ENCODE data around the gene PAX8. TPM values are rescaled to one million over a fixed set of nuclear protein-coding genes. Genes with fewer than 3 reads are reported as not detected.

PAX8 gene
- total RNA-seq, 1 donor from 2014 or later = 2.9 TPM

DNA sequence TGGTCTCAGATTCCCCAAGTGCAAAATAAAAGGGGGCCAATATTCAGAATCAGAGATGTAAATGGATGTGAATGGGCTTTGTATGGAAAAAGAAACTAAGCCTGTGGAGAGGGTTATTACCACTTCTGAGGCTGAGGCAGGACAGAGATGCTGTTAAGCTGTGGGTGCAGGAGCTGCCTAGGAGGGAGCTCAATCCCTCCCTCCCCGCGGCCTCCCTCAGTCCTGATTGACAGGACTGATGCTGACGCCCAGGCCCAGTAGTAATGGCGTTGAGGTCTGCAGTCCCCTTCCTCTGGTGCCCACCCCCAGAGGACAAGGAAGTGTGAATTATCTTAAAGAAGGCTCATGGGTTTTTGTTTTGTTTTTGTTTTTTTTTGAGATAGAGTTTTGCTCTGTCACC is 64.6 kb downstream of the PAX8 start:
- Mint-ChIP-seq H3K27ac (no peak overlapping the region), H3K9me3 (peaks cover 12% of the 10 kb centered on the region), H3K36me3 (peaks cover 5% of the 10 kb centered on the region), H3K4me1 (peaks cover 73% of the 10 kb centered on the region), H3K27me3 (ENCODE audit: insufficient read depth, low read depth) (peaks cover 15% of the 10 kb centered on the region), H3K4me3 (no peak overlapping the region)
- peaks cover 15% of the 10 kb centered on the region for H3K4me1 ChIP-seq
- no peak overlapping the region for H3K9ac ChIP-seq
- H3K36me3 ChIP-seq = no peaks in the 10 kb centered on the region
- no peaks in the 10 kb centered on the region for H3F3A ChIP-seq (ENCODE audit: low read depth)
- H4K20me1 ChIP-seq (ENCODE audit: low read depth) = no peaks in the 10 kb centered on the region
- no peak overlapping the region for H3K27ac ChIP-seq
- no peaks in the 10 kb centered on the region for H3K79me2 ChIP-seq (ENCODE audit: low read depth)
- H3K4me3 ChIP-seq = no peak overlapping the region
- TF ChIP-seq EZH2phosphoT487 (IDR thresholded peaks at IDR 0.05) = no peak
- no peak for TF ChIP-seq EZH2 (IDR thresholded peaks at IDR 0.05)
- TF ChIP-seq, protein P1, sequence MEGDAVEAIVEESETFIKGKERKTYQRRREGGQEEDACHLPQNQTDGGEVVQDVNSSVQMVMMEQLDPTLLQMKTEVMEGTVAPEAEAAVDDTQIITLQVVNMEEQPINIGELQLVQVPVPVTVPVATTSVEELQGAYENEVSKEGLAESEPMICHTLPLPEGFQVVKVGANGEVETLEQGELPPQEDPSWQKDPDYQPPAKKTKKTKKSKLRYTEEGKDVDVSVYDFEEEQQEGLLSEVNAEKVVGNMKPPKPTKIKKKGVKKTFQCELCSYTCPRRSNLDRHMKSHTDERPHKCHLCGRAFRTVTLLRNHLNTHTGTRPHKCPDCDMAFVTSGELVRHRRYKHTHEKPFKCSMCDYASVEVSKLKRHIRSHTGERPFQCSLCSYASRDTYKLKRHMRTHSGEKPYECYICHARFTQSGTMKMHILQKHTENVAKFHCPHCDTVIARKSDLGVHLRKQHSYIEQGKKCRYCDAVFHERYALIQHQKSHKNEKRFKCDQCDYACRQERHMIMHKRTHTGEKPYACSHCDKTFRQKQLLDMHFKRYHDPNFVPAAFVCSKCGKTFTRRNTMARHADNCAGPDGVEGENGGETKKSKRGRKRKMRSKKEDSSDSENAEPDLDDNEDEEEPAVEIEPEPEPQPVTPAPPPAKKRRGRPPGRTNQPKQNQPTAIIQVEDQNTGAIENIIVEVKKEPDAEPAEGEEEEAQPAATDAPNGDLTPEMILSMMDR (IDR thresholded peaks at IDR 0.05) = no peak
- no peak for DNase-seq (ENCODE audit: low spot score)
- H3K27me3 ChIP-seq = no peaks in the 10 kb centered on the region
- no peak overlapping the region for H3K4me2 ChIP-seq
- H3K9me3 ChIP-seq (ENCODE audit: low read depth) = no peaks in the 10 kb centered on the region
- no peak overlapping the region for H2AFZ ChIP-seq (replicated peaks)

DNA sequence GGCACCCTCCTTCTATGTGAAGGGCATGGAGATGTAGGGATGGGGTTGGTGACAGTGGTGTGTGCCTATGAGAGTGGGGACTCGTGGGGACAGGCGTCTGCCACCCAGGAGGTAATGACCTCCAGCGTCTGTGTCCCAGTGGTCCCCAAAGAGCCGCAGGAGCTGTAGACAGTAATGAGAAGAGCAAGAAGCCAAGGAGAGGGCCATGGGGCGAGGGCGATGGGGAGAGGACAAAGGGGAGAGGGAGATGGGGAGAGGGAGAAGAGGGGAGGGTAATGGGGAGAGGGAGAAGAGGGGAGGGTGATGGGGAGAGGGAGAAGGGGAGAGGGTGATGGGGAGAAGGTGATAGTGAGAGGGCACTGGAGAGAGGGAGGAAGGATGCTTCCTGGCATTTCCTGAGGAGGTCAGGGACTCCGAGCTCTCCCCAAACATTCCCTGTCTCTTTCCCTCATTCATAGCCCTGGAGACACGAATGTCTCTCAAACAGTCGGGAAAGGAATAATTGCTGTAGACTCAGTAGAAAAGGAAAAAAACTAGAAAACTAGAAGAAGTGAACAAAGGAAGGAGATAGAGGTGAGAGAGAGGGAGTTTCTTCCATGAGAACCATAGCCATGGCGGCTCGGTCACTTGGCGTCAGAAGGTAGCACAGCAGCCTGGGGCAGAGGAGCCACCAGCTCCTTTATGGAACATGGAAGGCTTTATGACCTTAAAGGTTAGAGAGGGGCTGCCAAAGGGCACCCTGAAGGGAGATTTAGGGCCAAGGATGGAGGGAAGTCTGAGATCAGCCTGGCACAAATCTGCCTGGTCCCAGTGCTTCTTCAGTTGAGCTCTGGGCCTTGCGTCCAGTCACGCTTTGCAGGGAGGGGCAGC is 65.4 kb downstream of the PAX8 start:
- no peaks in the 10 kb centered on the region for H3K9me3 ChIP-seq (ENCODE audit: low read depth)
- H3F3A ChIP-seq (ENCODE audit: low read depth) = no peaks in the 10 kb centered on the region
- H3K4me2 ChIP-seq = no peak overlapping the region
- H3K4me1 ChIP-seq = peaks cover 15% of the 10 kb centered on the region
- no peaks in the 10 kb centered on the region for H3K27me3 ChIP-seq
- no peak overlapping the region for H2AFZ ChIP-seq (replicated peaks)
- Mint-ChIP-seq H3K27ac (peak overlapping the region; percentile 58), H3K9me3 (peaks cover 12% of the 10 kb centered on the region), H3K4me3 (peak overlapping the region; percentile 49), H3K4me1 (peaks cover 66% of the 10 kb centered on the region), H3K27me3 (ENCODE audit: insufficient read depth, low read depth) (peaks cover 15% of the 10 kb centered on the region), H3K36me3 (peaks cover 5% of the 10 kb centered on the region)
- DNase-seq (ENCODE audit: low spot score) = no peak
- H3K9ac ChIP-seq = no peak overlapping the region
- no peaks in the 10 kb centered on the region for H4K20me1 ChIP-seq (ENCODE audit: low read depth)
- H3K4me3 ChIP-seq = no peak overlapping the region
- H3K79me2 ChIP-seq (ENCODE audit: low read depth) = no peaks in the 10 kb centered on the region
- H3K27ac ChIP-seq = no peak overlapping the region
- no peaks in the 10 kb centered on the region for H3K36me3 ChIP-seq
- TF ChIP-seq EZH2phosphoT487 (IDR thresholded peaks at IDR 0.05) (no peak), EZH2 (IDR thresholded peaks at IDR 0.05) (no peak)
- TF ChIP-seq, protein P1 (IDR thresholded peaks at IDR 0.05) = no peak

DNA sequence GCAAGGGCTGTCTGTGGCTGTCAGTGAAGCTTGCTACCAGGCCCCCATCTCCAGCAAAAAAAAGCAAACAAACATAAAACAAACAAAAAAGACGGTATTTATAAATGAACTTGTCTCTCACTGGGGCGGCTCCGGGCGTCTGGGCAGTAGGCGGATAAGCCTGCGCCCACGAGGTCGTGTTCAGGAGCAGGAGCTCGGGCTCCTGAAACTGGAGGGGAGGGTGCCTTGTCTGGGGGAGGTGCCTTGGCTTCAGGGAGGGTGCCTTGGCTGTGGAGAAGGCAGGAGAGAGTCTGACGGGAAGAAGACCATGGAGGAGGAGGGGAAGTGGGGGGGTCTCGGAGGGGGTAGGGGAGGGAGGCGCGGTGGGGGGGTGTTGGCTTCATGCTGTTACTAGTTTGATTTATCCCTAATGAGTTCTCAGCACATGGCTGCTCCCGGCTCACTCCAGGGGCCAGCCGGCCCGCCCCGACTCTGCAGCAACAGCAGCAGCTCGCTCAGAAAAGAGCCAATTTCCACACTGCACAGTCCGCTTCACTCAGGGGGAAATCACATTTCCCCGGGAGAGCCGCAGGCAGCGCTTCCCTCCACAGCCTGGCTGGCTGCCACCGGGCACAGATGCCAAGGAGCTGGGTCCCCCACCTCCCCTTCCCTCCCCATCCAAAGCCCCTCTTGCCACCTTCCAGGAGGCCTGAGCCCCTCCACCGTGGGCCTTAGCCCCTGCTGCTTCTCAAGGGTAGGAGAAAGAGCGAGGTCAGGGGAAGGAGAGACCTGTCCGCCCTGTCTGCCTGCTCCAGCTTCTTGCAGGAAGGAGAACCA is 66.3 kb downstream of the PAX8 start:
- Histone ChIP-seq H2AFZ (replicated peaks) (no peak overlapping the region), H3K36me3 (no peaks in the 10 kb centered on the region), H3K79me2 (ENCODE audit: low read depth) (no peaks in the 10 kb centered on the region), H3K27me3 (no peaks in the 10 kb centered on the region), H3F3A (ENCODE audit: low read depth) (no peaks in the 10 kb centered on the region), H3K4me1 (peaks cover 11% of the 10 kb centered on the region), H3K4me2 (no peak overlapping the region), H3K9ac (no peak overlapping the region), H4K20me1 (ENCODE audit: low read depth) (no peaks in the 10 kb centered on the region), H3K27ac (no peak overlapping the region), H3K9me3 (ENCODE audit: low read depth) (no peaks in the 10 kb centered on the region), H3K4me3 (no peak overlapping the region)
- Mint-ChIP-seq H3K27me3 (ENCODE audit: insufficient read depth, low read depth) (peaks cover 14% of the 10 kb centered on the region), H3K36me3 (peaks cover 7% of the 10 kb centered on the region), H3K27ac (peak overlapping the region; percentile 90), H3K4me3 (peak overlapping the region; percentile 49), H3K9me3 (peaks cover 15% of the 10 kb centered on the region), H3K4me1 (peaks cover 58% of the 10 kb centered on the region)
- TF ChIP-seq EZH2phosphoT487 (IDR thresholded peaks at IDR 0.05) (no peak), EZH2 (IDR thresholded peaks at IDR 0.05) (no peak)
- TF ChIP-seq, protein P1 (IDR thresholded peaks at IDR 0.05) = no peak
- peak; percentile 20 for DNase-seq (ENCODE audit: low spot score)
